Bronchial epithelial cell (primary cell): Measurements from ENCODE around the gene PTRH1. TPM values are rescaled to one million over a fixed set of nuclear protein-coding genes. Genes with fewer than 3 reads are reported as not detected.

Experiments used
- DNase-seq: peaks from one replicate; pipeline ENCODE4 v3.0.0-alpha.2; 2010; ENCODE audit warnings: low read depth
- FAIRE-seq: peaks from 2 replicates; lab custom pipeline; 2011; peaks lifted over from hg19 to GRCh38; lab: Jason Lieb, UNC
- H3K27me3 ChIP-seq: 2 replicates; pipeline ENCODE4 v1.5.1; 2011; ENCODE audit warnings: low read length; ENCODE audit not compliant: control insufficient read depth, insufficient read depth
- H3K36me3 ChIP-seq: 2 replicates; pipeline ENCODE4 v1.5.1; 2011; ENCODE audit warnings: low read length; ENCODE audit not compliant: control insufficient read depth, insufficient read depth
- H3K4me3 ChIP-seq: 2 replicates; pipeline ENCODE4 v1.5.1; 2011; ENCODE audit warnings: mild to moderate bottlenecking, low read depth, low read length, control low read depth
- CTCF ChIP-seq: IDR thresholded peaks from 2 replicates; pipeline ENCODE4 v1.5.1; 2011; ENCODE audit warnings: mild to moderate bottlenecking, moderate library complexity, low read length, control low read depth, inconsistent platforms; ENCODE audit not compliant: insufficient read depth, severe bottlenecking
- total RNA-seq: library from RNA; depleted of rRNA; stranded (reverse); fragments of >200 nt; gene quantifications from 2 replicates; pipeline ENCODE4 v1.2.1, GENCODE V29; 2014

The PTRH1 gene, protein sequence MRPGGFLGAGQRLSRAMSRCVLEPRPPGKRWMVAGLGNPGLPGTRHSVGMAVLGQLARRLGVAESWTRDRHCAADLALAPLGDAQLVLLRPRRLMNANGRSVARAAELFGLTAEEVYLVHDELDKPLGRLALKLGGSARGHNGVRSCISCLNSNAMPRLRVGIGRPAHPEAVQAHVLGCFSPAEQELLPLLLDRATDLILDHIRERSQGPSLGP
- total RNA-seq = 26.6 and 58.9 TPM in 2 replicates

DNA sequence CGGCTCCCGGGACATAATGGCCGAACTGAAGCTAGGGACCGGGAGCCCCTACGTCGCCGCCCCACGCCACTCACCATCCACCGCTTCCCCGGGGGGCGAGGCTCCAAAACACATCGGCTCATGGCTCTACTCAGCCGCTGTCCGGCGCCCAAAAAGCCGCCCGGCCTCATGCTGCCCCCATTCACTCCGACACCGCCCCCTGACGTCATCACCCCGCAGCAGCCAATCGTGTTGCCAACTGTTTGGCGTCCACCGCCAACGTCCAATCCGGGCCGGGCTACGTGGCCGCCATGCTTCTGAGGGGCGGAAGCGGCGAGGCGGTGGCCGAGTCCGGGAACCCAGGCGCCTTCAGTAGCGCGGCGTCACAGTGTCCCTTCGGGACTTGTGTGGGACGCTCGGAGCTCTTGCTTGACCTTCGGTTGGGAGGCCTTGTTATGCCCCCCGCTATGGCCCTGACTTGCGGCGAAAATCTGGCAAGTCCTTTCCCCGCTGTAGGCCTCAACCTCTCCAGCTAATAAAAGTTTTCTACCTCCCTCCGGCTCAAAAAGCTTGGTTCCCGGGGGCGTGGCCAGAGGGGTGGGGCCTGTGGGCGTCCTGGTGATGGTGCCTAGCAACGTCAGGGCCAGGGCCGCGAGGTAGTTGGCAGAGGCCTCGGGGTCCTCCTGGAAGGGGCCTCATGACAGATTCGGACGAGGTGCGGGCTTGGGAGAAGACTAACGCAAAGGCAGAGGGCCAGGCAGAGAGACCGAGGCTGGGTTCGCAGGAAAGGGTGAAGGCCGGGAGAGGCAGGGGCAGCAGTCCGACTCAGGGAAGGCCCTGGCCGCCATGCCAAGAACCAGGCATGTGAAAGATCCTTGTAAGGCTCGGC is at the start of gene PTRH1, which contains the start of gene TTC16:
PTRH1 (minus strand) TSS at position 194 of the 868 bp plus-strand sequence; CDS start at position 170, 24 bp downstream.
TTC16 (plus strand) TSS at position 610 of the 868 bp plus-strand sequence; CDS start at position 677, 67 bp downstream.
- peaks cover 3% of the 10 kb centered on the region for H3K36me3 ChIP-seq
- H3K27me3 ChIP-seq = no peaks in the 10 kb centered on the region
- no peak for TF ChIP-seq CTCF
- peak within 1 kb of the TSS; percentile 93 for H3K4me3 ChIP-seq
- no peak for FAIRE-seq
- DNase-seq = peak; percentile 84

- TF ChIP-seq CTCF = peak; percentile 26
- Histone ChIP-seq H3K36me3 (no peaks in the 10 kb centered on the region), H3K4me3 (no peak overlapping the region), H3K27me3 (no peaks in the 10 kb centered on the region)
- peak; percentile 7 for DNase-seq
- no peak for FAIRE-seq
Measured at GRCh38 chr9:127763918-127764384, 48.5 kb upstream of the PTRH1 start.

DNA sequence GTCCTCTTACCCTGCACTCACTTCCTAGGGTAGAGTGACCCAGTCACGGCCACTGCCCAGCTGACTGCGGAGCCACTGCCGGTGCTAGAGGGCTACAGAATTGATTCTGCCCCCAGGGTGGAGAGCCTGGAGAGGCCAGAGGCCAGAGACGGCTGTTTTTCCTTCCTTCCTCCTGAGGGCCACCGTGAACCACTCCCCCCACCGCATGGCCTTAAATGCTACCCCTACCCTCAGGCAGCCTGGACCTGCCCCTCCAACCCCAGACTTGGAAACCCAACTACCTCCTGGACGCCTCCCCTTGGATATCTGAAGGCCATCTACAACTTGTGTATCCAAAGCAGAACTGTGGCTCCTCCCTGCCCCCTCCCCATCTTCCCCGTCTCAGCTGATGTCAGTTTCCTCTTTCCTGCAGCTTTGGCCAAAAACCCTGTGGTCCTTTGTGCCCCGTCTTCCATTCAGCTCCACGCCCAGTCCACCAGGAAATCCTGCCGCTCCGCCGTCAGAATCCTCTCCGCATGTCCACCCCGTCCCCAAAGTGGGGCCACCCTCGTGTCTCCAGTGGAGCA is 46.7 kb upstream of the PTRH1 start:
- no peak for DNase-seq
- H3K36me3 ChIP-seq = no peaks in the 10 kb centered on the region
- no peak overlapping the region for H3K4me3 ChIP-seq
- H3K27me3 ChIP-seq = no peaks in the 10 kb centered on the region
- no peak for FAIRE-seq
- TF ChIP-seq CTCF = no peak

DNA sequence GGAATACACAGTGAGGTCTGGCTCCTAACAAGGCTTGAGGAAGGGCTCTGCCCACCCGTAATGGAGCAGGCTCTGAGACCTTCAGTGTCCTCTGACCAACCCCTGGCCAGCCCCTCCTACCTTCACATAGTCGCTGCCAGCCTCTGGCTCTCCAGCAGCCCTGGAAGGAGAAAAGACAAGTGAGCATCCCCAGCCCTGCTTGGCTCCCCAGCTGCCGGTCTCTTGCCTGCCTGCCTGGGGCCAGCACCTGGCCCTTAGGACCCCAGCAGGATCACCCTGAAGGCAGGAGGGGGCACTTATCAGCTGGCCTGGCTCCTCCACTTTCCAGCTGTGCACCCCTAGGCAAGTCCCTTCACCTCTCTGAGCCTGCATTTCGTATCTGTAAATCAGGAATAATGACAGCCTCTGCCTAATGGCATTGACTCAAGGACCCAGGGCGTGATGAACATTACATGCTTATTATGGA is 46.1 kb upstream of the PTRH1 start:
- Histone ChIP-seq H3K4me3 (no peak overlapping the region), H3K36me3 (no peaks in the 10 kb centered on the region), H3K27me3 (no peaks in the 10 kb centered on the region)
- DNase-seq = no peak
- no peak for FAIRE-seq
- TF ChIP-seq CTCF = no peak

GRCh38 chr9:127761061-127761460 is 45.6 kb upstream of the PTRH1 start:
- FAIRE-seq (no peak), DNase-seq (no peak)
- no peak for TF ChIP-seq CTCF
- peaks cover 2% of the 10 kb centered on the region for H3K27me3 ChIP-seq
- no peaks in the 10 kb centered on the region for H3K36me3 ChIP-seq
- no peak overlapping the region for H3K4me3 ChIP-seq
